HEK293 (cell line): ENCODE measurements around the gene FBXO34.

Experiments
- TF ChIP-seq, protein P1 (sequence below): fragments of 450-650 bp; formaldehyde crosslinking; IDR thresholded peaks from 2 replicates; pipeline ENCODE4 v1.5.1; 2017; ENCODE audit warnings: missing biosample characterization, missing genetic modification characterization
- TF ChIP-seq, protein P2 (sequence below): fragments of 450-650 bp; formaldehyde crosslinking; IDR thresholded peaks from 2 replicates; pipeline ENCODE4 v1.5.1; 2016; ENCODE audit warnings: missing biosample characterization, missing genetic modification characterization

DNA sequence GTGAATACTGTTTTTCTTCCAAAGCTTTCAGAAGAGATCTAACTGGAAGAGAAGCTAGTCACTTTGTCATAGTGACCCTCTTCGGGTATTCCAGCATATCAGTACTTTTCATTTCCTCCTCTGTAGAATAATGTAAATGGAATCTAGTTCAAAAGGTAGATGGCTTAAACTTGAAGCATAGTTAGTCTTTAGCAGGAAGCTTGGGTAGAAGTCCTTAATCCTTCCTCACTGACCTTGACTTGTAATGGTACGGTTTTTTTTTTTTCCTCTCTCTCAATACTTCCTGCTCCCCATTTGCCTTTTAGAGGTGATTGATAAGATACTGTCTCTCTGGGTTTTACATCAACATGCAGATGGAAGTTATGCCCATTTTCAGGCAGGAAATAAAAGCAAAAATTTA, 1.7 kb downstream of the FBXO34 start:
- TF ChIP-seq, protein P1, sequence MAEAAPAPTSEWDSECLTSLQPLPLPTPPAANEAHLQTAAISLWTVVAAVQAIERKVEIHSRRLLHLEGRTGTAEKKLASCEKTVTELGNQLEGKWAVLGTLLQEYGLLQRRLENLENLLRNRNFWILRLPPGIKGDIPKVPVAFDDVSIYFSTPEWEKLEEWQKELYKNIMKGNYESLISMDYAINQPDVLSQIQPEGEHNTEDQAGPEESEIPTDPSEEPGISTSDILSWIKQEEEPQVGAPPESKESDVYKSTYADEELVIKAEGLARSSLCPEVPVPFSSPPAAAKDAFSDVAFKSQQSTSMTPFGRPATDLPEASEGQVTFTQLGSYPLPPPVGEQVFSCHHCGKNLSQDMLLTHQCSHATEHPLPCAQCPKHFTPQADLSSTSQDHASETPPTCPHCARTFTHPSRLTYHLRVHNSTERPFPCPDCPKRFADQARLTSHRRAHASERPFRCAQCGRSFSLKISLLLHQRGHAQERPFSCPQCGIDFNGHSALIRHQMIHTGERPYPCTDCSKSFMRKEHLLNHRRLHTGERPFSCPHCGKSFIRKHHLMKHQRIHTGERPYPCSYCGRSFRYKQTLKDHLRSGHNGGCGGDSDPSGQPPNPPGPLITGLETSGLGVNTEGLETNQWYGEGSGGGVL: no peak
- TF ChIP-seq, protein P2, sequence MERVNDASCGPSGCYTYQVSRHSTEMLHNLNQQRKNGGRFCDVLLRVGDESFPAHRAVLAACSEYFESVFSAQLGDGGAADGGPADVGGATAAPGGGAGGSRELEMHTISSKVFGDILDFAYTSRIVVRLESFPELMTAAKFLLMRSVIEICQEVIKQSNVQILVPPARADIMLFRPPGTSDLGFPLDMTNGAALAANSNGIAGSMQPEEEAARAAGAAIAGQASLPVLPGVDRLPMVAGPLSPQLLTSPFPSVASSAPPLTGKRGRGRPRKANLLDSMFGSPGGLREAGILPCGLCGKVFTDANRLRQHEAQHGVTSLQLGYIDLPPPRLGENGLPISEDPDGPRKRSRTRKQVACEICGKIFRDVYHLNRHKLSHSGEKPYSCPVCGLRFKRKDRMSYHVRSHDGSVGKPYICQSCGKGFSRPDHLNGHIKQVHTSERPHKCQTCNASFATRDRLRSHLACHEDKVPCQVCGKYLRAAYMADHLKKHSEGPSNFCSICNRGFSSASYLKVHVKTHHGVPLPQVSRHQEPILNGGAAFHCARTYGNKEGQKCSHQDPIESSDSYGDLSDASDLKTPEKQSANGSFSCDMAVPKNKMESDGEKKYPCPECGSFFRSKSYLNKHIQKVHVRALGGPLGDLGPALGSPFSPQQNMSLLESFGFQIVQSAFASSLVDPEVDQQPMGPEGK: no peak
